ENCODE data around the gene MIER2.

The MIER2 gene

GRCh38 chr19:391726-392374, 47.3 kb upstream of the MIER2 start:
- Histone ChIP-seq H3K79me2 (ENCODE audit: insufficient read depth, low read length) (no peaks in the 10 kb centered on the region), H3K9me3 (ENCODE audit: low read length) (no peaks in the 10 kb centered on the region), H3F3A (ENCODE audit: insufficient read depth, low read length) (no peaks in the 10 kb centered on the region), H3K36me3 (ENCODE audit: insufficient read depth, low read length) (no peaks in the 10 kb centered on the region), H2AFZ (ENCODE audit: low read length) (no peak overlapping the region), H3K9me2 (ENCODE audit: low read depth, low read length) (no peaks in the 10 kb centered on the region), H3K27me3 (ENCODE audit: insufficient read depth, low read length) (no peaks in the 10 kb centered on the region), H3K4me1 (ENCODE audit: insufficient read depth, low read length, severe bottlenecking) (no peaks in the 10 kb centered on the region), H3K4me3 (ENCODE audit: low read depth, low read length, poor library complexity, severe bottlenecking) (no peak overlapping the region), H3K27ac (ENCODE audit: low read depth, low read length, poor library complexity, severe bottlenecking) (no peak overlapping the region), H3K4me2 (ENCODE audit: low read length) (no peak overlapping the region), H3K9ac (ENCODE audit: low read length) (no peak overlapping the region), H4K20me1 (ENCODE audit: insufficient read depth, low read length) (no peaks in the 10 kb centered on the region)
- TF ChIP-seq EZH2 (IDR thresholded peaks at IDR 0.05; ENCODE audit: borderline replicate concordance, low read length), result no peak
- TF ChIP-seq, protein P1, sequence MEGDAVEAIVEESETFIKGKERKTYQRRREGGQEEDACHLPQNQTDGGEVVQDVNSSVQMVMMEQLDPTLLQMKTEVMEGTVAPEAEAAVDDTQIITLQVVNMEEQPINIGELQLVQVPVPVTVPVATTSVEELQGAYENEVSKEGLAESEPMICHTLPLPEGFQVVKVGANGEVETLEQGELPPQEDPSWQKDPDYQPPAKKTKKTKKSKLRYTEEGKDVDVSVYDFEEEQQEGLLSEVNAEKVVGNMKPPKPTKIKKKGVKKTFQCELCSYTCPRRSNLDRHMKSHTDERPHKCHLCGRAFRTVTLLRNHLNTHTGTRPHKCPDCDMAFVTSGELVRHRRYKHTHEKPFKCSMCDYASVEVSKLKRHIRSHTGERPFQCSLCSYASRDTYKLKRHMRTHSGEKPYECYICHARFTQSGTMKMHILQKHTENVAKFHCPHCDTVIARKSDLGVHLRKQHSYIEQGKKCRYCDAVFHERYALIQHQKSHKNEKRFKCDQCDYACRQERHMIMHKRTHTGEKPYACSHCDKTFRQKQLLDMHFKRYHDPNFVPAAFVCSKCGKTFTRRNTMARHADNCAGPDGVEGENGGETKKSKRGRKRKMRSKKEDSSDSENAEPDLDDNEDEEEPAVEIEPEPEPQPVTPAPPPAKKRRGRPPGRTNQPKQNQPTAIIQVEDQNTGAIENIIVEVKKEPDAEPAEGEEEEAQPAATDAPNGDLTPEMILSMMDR (IDR thresholded peaks at IDR 0.05; ENCODE audit: low read length), result no peak

- Histone ChIP-seq H3K9ac (ENCODE audit: low read length) (no peak overlapping the region), H3K9me2 (ENCODE audit: low read depth, low read length) (no peaks in the 10 kb centered on the region), H3F3A (ENCODE audit: insufficient read depth, low read length) (no peaks in the 10 kb centered on the region), H3K9me3 (ENCODE audit: low read length) (no peaks in the 10 kb centered on the region), H3K4me3 (ENCODE audit: low read depth, low read length, poor library complexity, severe bottlenecking) (no peak overlapping the region), H2AFZ (ENCODE audit: low read length) (no peak overlapping the region), H4K20me1 (ENCODE audit: insufficient read depth, low read length) (no peaks in the 10 kb centered on the region), H3K27ac (ENCODE audit: low read depth, low read length, poor library complexity, severe bottlenecking) (no peak overlapping the region), H3K4me2 (ENCODE audit: low read length) (no peak overlapping the region), H3K36me3 (ENCODE audit: insufficient read depth, low read length) (no peaks in the 10 kb centered on the region), H3K27me3 (ENCODE audit: insufficient read depth, low read length) (no peaks in the 10 kb centered on the region), H3K79me2 (ENCODE audit: insufficient read depth, low read length) (no peaks in the 10 kb centered on the region), H3K4me1 (ENCODE audit: insufficient read depth, low read length, severe bottlenecking) (no peaks in the 10 kb centered on the region)
- no peak for TF ChIP-seq EZH2 (IDR thresholded peaks at IDR 0.05; ENCODE audit: borderline replicate concordance, low read length)
- TF ChIP-seq, protein P1 (IDR thresholded peaks at IDR 0.05; ENCODE audit: low read length), result no peak
Observed at GRCh38 chr19:391207-391557, 46.6 kb upstream of the MIER2 start.

GRCh38 chr19:390386-391206, 46.0 kb upstream of the MIER2 start:
- no peak overlapping the region for H3K4me3 ChIP-seq (ENCODE audit: low read depth, low read length, poor library complexity, severe bottlenecking)
- no peaks in the 10 kb centered on the region for H3K9me2 ChIP-seq (ENCODE audit: low read depth, low read length)
- no peak overlapping the region for H2AFZ ChIP-seq (ENCODE audit: low read length)
- H3K9ac ChIP-seq (ENCODE audit: low read length), result no peak overlapping the region
- TF ChIP-seq, protein P1 (IDR thresholded peaks at IDR 0.05; ENCODE audit: low read length), result no peak
- no peak for TF ChIP-seq EZH2 (IDR thresholded peaks at IDR 0.05; ENCODE audit: borderline replicate concordance, low read length)
- no peaks in the 10 kb centered on the region for H3K36me3 ChIP-seq (ENCODE audit: insufficient read depth, low read length)
- no peaks in the 10 kb centered on the region for H3F3A ChIP-seq (ENCODE audit: insufficient read depth, low read length)
- H3K4me2 ChIP-seq (ENCODE audit: low read length), result no peak overlapping the region
- no peaks in the 10 kb centered on the region for H4K20me1 ChIP-seq (ENCODE audit: insufficient read depth, low read length)
- no peaks in the 10 kb centered on the region for H3K9me3 ChIP-seq (ENCODE audit: low read length)
- no peaks in the 10 kb centered on the region for H3K27me3 ChIP-seq (ENCODE audit: insufficient read depth, low read length)
- H3K27ac ChIP-seq (ENCODE audit: low read depth, low read length, poor library complexity, severe bottlenecking), result no peak overlapping the region
- H3K4me1 ChIP-seq (ENCODE audit: insufficient read depth, low read length, severe bottlenecking), result no peaks in the 10 kb centered on the region
- H3K79me2 ChIP-seq (ENCODE audit: insufficient read depth, low read length), result no peaks in the 10 kb centered on the region

Measured in OCI-LY1 (cell line).